SIG-M5 treated with dmso at 0.1 percent for 504 hours (cell line): ENCODE measurements around the gene DHX34.
"Not testable (repeated sequence)": the region's sequence is repeated elsewhere in the genome, so short reads cannot be mapped to it uniquely, and the experiment has no call there.

Source experiments
- DNase-seq: peaks from one replicate; lab custom pipeline; 2025; ENCODE audit not compliant: unreplicated experiment; lab: John Stamatoyannopoulos, UW

Gene DHX34

GRCh38 chr19:47365455-47365854, 16.3 kb downstream of the DHX34 start:
- not testable (repeated sequence) for DNase-seq

GRCh38 chr19:47370045-47370611, 21.0 kb downstream of the DHX34 start:
- peak; percentile 70 for DNase-seq

GRCh38 chr19:47371261-47371660, 22.1 kb downstream of the DHX34 start:
- no peak for DNase-seq

GRCh38 chr19:47372603-47373002, 23.5 kb downstream of the DHX34 start:
- DNase-seq, result no peak

- no peak for DNase-seq
Observed at GRCh38 chr19:47373246-47374240, 24.4 kb downstream of the DHX34 start.

- DNase-seq, result no peak
Observed at GRCh38 chr19:47374876-47375693, 26.0 kb downstream of the DHX34 start.

GRCh38 chr19:47375694-47376588, 26.8 kb downstream of the DHX34 start:
- no peak for DNase-seq

- no peak for DNase-seq
Observed at GRCh38 chr19:47376589-47377144, 27.6 kb downstream of the DHX34 start.

GRCh38 chr19:47377208-47377701, 28.1 kb downstream of the DHX34 start:
- DNase-seq, result no peak

GRCh38 chr19:47377801-47378200, 28.7 kb downstream of the DHX34 start:
- DNase-seq, result no peak

GRCh38 chr19:47378246-47378645, 29.1 kb downstream of the DHX34 start:
- no peak for DNase-seq

- DNase-seq, result no peak
Observed at GRCh38 chr19:47379381-47379938, 30.3 kb downstream of the DHX34 start.

- DNase-seq, result no peak
Observed at GRCh38 chr19:47380559-47380958, 31.4 kb downstream of the DHX34 start.

GRCh38 chr19:47381121-47381520, 32.0 kb downstream of the DHX34 start:
- DNase-seq, result no peak

GRCh38 chr19:47381653-47382279, 32.7 kb downstream of the DHX34 start:
- no peak for DNase-seq

GRCh38 chr19:47383890-47384289, 34.8 kb downstream of the DHX34 start:
- not testable (repeated sequence) for DNase-seq

- not testable (repeated sequence) for DNase-seq
Observed at GRCh38 chr19:47384533-47384932, 35.4 kb downstream of the DHX34 start.

- DNase-seq, result not testable (repeated sequence)
Observed at GRCh38 chr19:47386582-47386981, 37.5 kb downstream of the DHX34 start.

GRCh38 chr19:47387623-47388022, 38.5 kb downstream of the DHX34 start:
- DNase-seq, result not testable (repeated sequence)
